Stimulated activated CD8-positive, alpha-beta memory T cell treated with anti-CD3 and anti-CD28 coated beads, Interleukin-12 subunit alpha, Interleukin-12 subunit beta, amount 100 ng/mL, for 24 hours (primary cell): Measurements from ENCODE around the gene IZUMO1.
"Not testable (repeated sequence)": the region's sequence is repeated elsewhere in the genome, so short reads cannot be mapped to it uniquely, and the experiment has no call there.

ENCODE experiments used
- DNase-seq: peaks from one replicate; pipeline ENCODE4 v3.0.0-alpha.2; 2020; ENCODE audit errors: extremely low read depth

Gene IZUMO1

GRCh38 chr19:48738557-48739403, 7.9 kb downstream of the IZUMO1 start:
- DNase-seq, result peak; percentile 79

GRCh38 chr19:48737360-48737998, 9.2 kb downstream of the IZUMO1 start:
- no peak for DNase-seq

- no peak for DNase-seq
Measured at GRCh38 chr19:48735031-48735615, 11.6 kb downstream of the IZUMO1 start.

GRCh38 chr19:48734625-48735024, 12.1 kb downstream of the IZUMO1 start:
- no peak for DNase-seq

- no peak for DNase-seq
Measured at GRCh38 chr19:48731452-48731851, 15.3 kb downstream of the IZUMO1 start.

- no peak for DNase-seq
Measured at GRCh38 chr19:48728911-48729664, 17.6 kb downstream of the IZUMO1 start.

- no peak for DNase-seq
Measured at GRCh38 chr19:48726556-48726955, 20.2 kb downstream of the IZUMO1 start.

- no peak for DNase-seq
Measured at GRCh38 chr19:48724796-48725753, 21.6 kb downstream of the IZUMO1 start.

- DNase-seq, result no peak
Measured at GRCh38 chr19:48722196-48722708, 24.5 kb downstream of the IZUMO1 start.

GRCh38 chr19:48720613-48721296, 26.0 kb downstream of the IZUMO1 start:
- peak; percentile 85 for DNase-seq

- no peak for DNase-seq
Measured at GRCh38 chr19:48720251-48720612, 26.5 kb downstream of the IZUMO1 start.

- no peak for DNase-seq
Measured at GRCh38 chr19:48719263-48720171, 27.2 kb downstream of the IZUMO1 start, which contains the start of gene MAMSTR. TSS of gene MAMSTR (minus strand) at chr19:48719725. CDS start at chr19:48719031, 694 bp downstream.

- no peak for DNase-seq
Measured at GRCh38 chr19:48718711-48719231, 27.9 kb downstream of the IZUMO1 start.

GRCh38 chr19:48718106-48718505, 28.6 kb downstream of the IZUMO1 start:
- DNase-seq, result not testable (repeated sequence)

- DNase-seq, result no peak
Measured at GRCh38 chr19:48716562-48717291, 30.0 kb downstream of the IZUMO1 start.

- no peak for DNase-seq
Measured at GRCh38 chr19:48715681-48716171, 31.0 kb downstream of the IZUMO1 start.

- DNase-seq, result no peak
Measured at GRCh38 chr19:48714759-48715675, 31.7 kb downstream of the IZUMO1 start.
